HepG2 (cell line): Measurements from ENCODE around the gene TUT4. TPM values are rescaled to one million over a fixed set of nuclear protein-coding genes. Genes with fewer than 3 reads are reported as not detected.

Experiments used
- ATAC-seq: fragments of 200-7000 bp; cut with Tn5 transposase; 3 replicates; pipeline ENCODE4 v1.9.1; 2020; ENCODE audit warnings: mild to moderate bottlenecking, moderate library complexity
- BruUV-seq: library from RNA; stranded (reverse); fragments of 400-500 nt; replicated peaks from 2 replicates; lab custom pipeline; 2021; lab: Mats Ljungman, UMichigan
- CTCF ChIA-PET: fragments of 300-600 bp; formaldehyde crosslinking; extraction: SDS; loops from one replicate; lab custom pipeline; 2021; ENCODE audit warnings: low total read pairs, inconsistent platforms, low intra/inter-chr PET ratio; lab: Yijun Ruan, JAX
- POLR2A ChIA-PET: fragments of 350-600 bp; sonication (Branson Sonifier 250); formaldehyde crosslinking; loops from one replicate; lab custom pipeline; 2020; ENCODE audit warnings: antibody characterized with exemption, inconsistent platforms; lab: Yijun Ruan, JAX
- DNase-seq: peaks from one replicate; pipeline ENCODE4 v3.0.0-alpha.2; 2015; ENCODE audit warnings: low spot score
- FAIRE-seq: peaks from 3 replicates; lab custom pipeline; 2011; peaks lifted over from hg19 to GRCh38; lab: Jason Lieb, UNC
- H2AFZ ChIP-seq: one replicate; pipeline ENCODE4 v1.6.1; 2011; ENCODE audit warnings: low read length, inconsistent platforms
- H3K27ac ChIP-seq: fragments of 300-600 bp; 3 replicates; pipeline ENCODE4 v1.8.0; 2011; ENCODE audit warnings: mixed run types, mild to moderate bottlenecking, mixed read lengths, low read length, inconsistent platforms; ENCODE audit not compliant: insufficient read depth; ENCODE audit errors: extremely low read length
- H3K27me3 ChIP-seq, 2 experiments: fragments of 200-600 bp in 1 of 2; 2 replicates in 1 of 2; 3 replicates in 1 of 2; pipeline versions ENCODE4 v1.6.0 to v1.8.0; 2011; ENCODE audit warnings: low read length in 2 of 2, mild to moderate bottlenecking in 2 of 2, moderate library complexity in 2 of 2, inconsistent platforms in 1 of 2; ENCODE audit not compliant: insufficient read depth in 2 of 2, control insufficient read depth in 1 of 2
- H3K36me3 ChIP-seq, 2 experiments: fragments of 200-600 bp in 1 of 2; replicated peaks in 1 of 2; 2 replicates in 1 of 2; 3 replicates in 1 of 2; pipeline versions ENCODE4 v1.5.1 to v1.8.0; 2011; ENCODE audit warnings: low read length in 2 of 2, inconsistent platforms in 1 of 2; ENCODE audit not compliant: insufficient read depth in 2 of 2, control insufficient read depth in 1 of 2
- H3K4me1 ChIP-seq: 2 replicates; pipeline ENCODE4 v1.5.1; 2012; ENCODE audit warnings: low read length, inconsistent platforms; ENCODE audit not compliant: insufficient read depth
- H3K4me2 ChIP-seq: 2 replicates; pipeline ENCODE4 v1.6.0; 2011; ENCODE audit warnings: low read depth, low read length, inconsistent platforms
- H3K4me3 ChIP-seq, 3 experiments: fragments of 200-600 bp in 1 of 3; sonication (generic), shearing (Covaris generic) in 1 of 3; replicated peaks in 1 of 3; 2 replicates each; pipeline ENCODE4 v1.5.1; 2011 to 2016; ENCODE audit warnings: low read length in 3 of 3, inconsistent platforms in 2 of 3, low read depth in 2 of 3, mild to moderate bottlenecking in 2 of 3, control low read depth in 1 of 3, mixed read lengths in 1 of 3; ENCODE audit not compliant: insufficient read depth in 1 of 3
- H3K79me2 ChIP-seq: one replicate; pipeline ENCODE4 v1.6.1; 2011; ENCODE audit warnings: low read length, inconsistent platforms; ENCODE audit not compliant: insufficient read depth
- H3K9ac ChIP-seq: 2 replicates; pipeline ENCODE4 v1.6.0; 2011; ENCODE audit warnings: mild to moderate bottlenecking, low read depth, low read length, inconsistent platforms; ENCODE audit not compliant: insufficient read depth
- H3K9me3 ChIP-seq: 2 replicates; pipeline ENCODE4 v1.5.1; 2012; ENCODE audit warnings: mild to moderate bottlenecking, low read length
- H4K20me1 ChIP-seq: 2 replicates; pipeline ENCODE4 v1.6.0; 2011; ENCODE audit warnings: inconsistent platforms, mild to moderate bottlenecking, low read length, moderate library complexity; ENCODE audit not compliant: insufficient read depth
- ADNP ChIP-seq: sonication (generic); formaldehyde crosslinking; IDR thresholded peaks from 2 replicates; pipeline ENCODE4 v1.4.0; 2020; ENCODE audit warnings: missing genetic modification reagents
- DNMT1 ChIP-seq: sonication (generic); formaldehyde crosslinking; IDR thresholded peaks from 2 replicates; pipeline ENCODE4 v1.5.1; 2020; ENCODE audit warnings: mild to moderate bottlenecking, missing genetic modification reagents
- FOXA3 ChIP-seq: IDR thresholded peaks from 2 replicates; pipeline ENCODE4 v1.6.1; 2016; ENCODE audit warnings: missing genetic modification reagents, missing compliant biosample characterization
- HOXA7 ChIP-seq: sonication (generic); formaldehyde crosslinking; IDR thresholded peaks from 2 replicates; pipeline ENCODE4 v1.8.1; 2022; ENCODE audit warnings: mild to moderate bottlenecking, missing genetic modification reagents, moderate library complexity
- MED8 ChIP-seq: sonication (generic); formaldehyde crosslinking; IDR thresholded peaks from 2 replicates; pipeline ENCODE4 v1.8.1; 2023; ENCODE audit warnings: mild to moderate bottlenecking, missing genetic modification reagents; ENCODE audit not compliant: insufficient replicate concordance
- PHF21A ChIP-seq: sonication (generic); formaldehyde crosslinking; IDR thresholded peaks from 2 replicates; pipeline ENCODE4 v1.5.0; 2020; ENCODE audit warnings: mild to moderate bottlenecking, missing genetic modification reagents
- PRDM15 ChIP-seq: sonication (generic); formaldehyde crosslinking; IDR thresholded peaks from 2 replicates; pipeline ENCODE4 v1.4.0; 2020; ENCODE audit warnings: missing genetic modification reagents
- U2AF2 ChIP-seq: fragments of 200-400 bp; formaldehyde crosslinking; IDR thresholded peaks from 2 replicates; pipeline ENCODE4 v1.6.1; 2017; ENCODE audit warnings: low read depth, mild to moderate bottlenecking, low read length
- ZBTB49 ChIP-seq: sonication (generic); formaldehyde crosslinking; IDR thresholded peaks from 2 replicates; pipeline ENCODE4 v1.4.0; 2020; ENCODE audit warnings: missing genetic modification reagents, borderline replicate concordance
- ZC3H4 ChIP-seq: sonication (generic); formaldehyde crosslinking; IDR thresholded peaks from 2 replicates; pipeline ENCODE4 v1.4.0; 2020; ENCODE audit warnings: missing genetic modification reagents, borderline replicate concordance
- ZNF333 ChIP-seq: sonication (generic); formaldehyde crosslinking; IDR thresholded peaks from 2 replicates; pipeline ENCODE4 v1.4.0; 2020; ENCODE audit warnings: mild to moderate bottlenecking, missing genetic modification reagents, borderline replicate concordance
- ZNF562 ChIP-seq: sonication (generic); formaldehyde crosslinking; IDR thresholded peaks from 2 replicates; pipeline ENCODE4 v1.8.0; 2022; ENCODE audit warnings: missing genetic modification reagents, borderline replicate concordance
- WGBS: methylation state at CpG from one replicate; pipeline ENCODE4 v1.1.6; 2017; ENCODE audit warnings: low lambda C conversion rate; 5-methylcytosine and 5-hydroxymethylcytosine counted together
- in situ Hi-C: cut with HindIII; loops from 2 replicates; pipeline ENCODE4 v1.10.0; 2017; ENCODE audit warnings: low pct_unique_long_range_greater_than_20kb; ENCODE audit not compliant: extremely low pct_ligation_motif_present
- intact Hi-C: fragments of 100-400 bp; cut with micrococcal nuclease; formaldehyde crosslinking; loops from one replicate; pipeline ENCODE4 v1.10.0; 2022; ENCODE audit not compliant: unreplicated experiment
- polyA plus RNA-seq, 8 experiments: library from polyadenylated mRNA; depleted of rRNA in 3 of 8; stranded (reverse) in 7 of 8; unstranded in 1 of 8; fragments of >200 nt; fragmentation: Illumina TruSeq in 4 of 8; extraction: Trizol in 4 of 8; gene quantifications; 2 replicates each; pipeline versions ENCODE4 v1.2.1 to v1.2.3, GENCODE V29; 2011 to 2016; ENCODE audit warnings: low read depth in 4 of 8, missing spikeins in 1 of 8, mixed read lengths in 1 of 8; ENCODE audit not compliant: insufficient read depth in 1 of 8
- total RNA-seq, 5 experiments: library from RNA; depleted of rRNA; stranded (reverse); fragments of >200 nt; fragmentation: Illumina TruSeq; extraction: Trizol; gene quantifications; 2 replicates each; pipeline ENCODE4 v1.2.3, GENCODE V29; 2016; ENCODE audit warnings: low read depth in 1 of 5

The TUT4 gene
- total and polyA plus RNA-seq, 2 of the 13 experiments (the other 11 are each of a cell fraction or from before 2014, with no cell fraction given) = 44.7 to 53.5 TPM

GRCh38 chr1:52533713-52534112 is 19.2 kb downstream of the TUT4 start:
- BruUV-seq = no TSS peak
- ChIA-PET POLR2A (no interaction called here), CTCF (no interaction called here)
- ATAC-seq = no peak
- H3K79me2 ChIP-seq = peaks cover 92% of the 10 kb centered on the region
- H3K9ac ChIP-seq = no peak overlapping the region
- FAIRE-seq = no peak
- peaks cover 20% of the 10 kb centered on the region for H4K20me1 ChIP-seq
- H3K27ac ChIP-seq = no peak overlapping the region
- no peaks in the 10 kb centered on the region for H3K27me3 ChIP-seq
- 91% methylated on average over 9 of the region's 9 CpGs for WGBS
- H3K4me3 ChIP-seq = no peak overlapping the region
- in situ Hi-C loops = no loop called here
- TF ChIP-seq ZNF562 (CRISPR knock-in tag) = no peak
- no peak for TF ChIP-seq U2AF2
- TF ChIP-seq PHF21A (CRISPR knock-in tag) = no peak
- no peak for TF ChIP-seq FOXA3 (CRISPR knock-in tag)
- no peak for TF ChIP-seq MED8
- TF ChIP-seq HOXA7 (CRISPR knock-in tag) = no peak
- TF ChIP-seq DNMT1 (CRISPR knock-in tag) = no peak
- TF ChIP-seq ADNP (CRISPR knock-in tag) = no peak
- no peak for TF ChIP-seq ZC3H4 (CRISPR knock-in tag)
- peaks cover 9% of the 10 kb centered on the region for H3K9me3 ChIP-seq
- intact Hi-C loops = no loop called here
- H2AFZ ChIP-seq = no peak overlapping the region
- peaks cover 10% of the 10 kb centered on the region; the same call in 1 of the 2 replicates for H3K4me1 ChIP-seq
- DNase-seq = no peak
- H3K36me3 ChIP-seq = no peaks in the 10 kb centered on the region; a peak in 1 of 5 replicates
- H3K4me2 ChIP-seq = no peak overlapping the region

- FAIRE-seq = no peak
- peaks cover 85% of the 10 kb centered on the region for H3K79me2 ChIP-seq
These were observed 20.1 kb downstream of the TUT4 start for GRCh38 chr1:52532731-52533327.

More at GRCh38 chr1:52532731-52533327, 20.1 kb downstream of the TUT4 start:
- no peaks in the 10 kb centered on the region for H3K27me3 ChIP-seq
- no peak overlapping the region for H3K4me2 ChIP-seq
- ChIA-PET POLR2A (no interaction called here), CTCF (no interaction called here)
- H3K4me3 ChIP-seq = no peak overlapping the region
- H3K9me3 ChIP-seq = peaks cover 9% of the 10 kb centered on the region
- DNase-seq = no peak
- H3K27ac ChIP-seq = no peak overlapping the region
- WGBS = 99% methylated on average over 2 of the region's 2 CpGs
- TF ChIP-seq ZNF333 (CRISPR knock-in tag) (0 out of 2 replicates have a peak, but pooled peaks have one; percentile 34), PRDM15 (CRISPR knock-in tag) (0 out of 2 replicates have a peak, but pooled peaks have one; percentile 46), ZBTB49 (no peak)
- H2AFZ ChIP-seq = no peak overlapping the region
- BruUV-seq = no TSS peak
- intact Hi-C loops = no loop called here
- H4K20me1 ChIP-seq = peaks cover 18% of the 10 kb centered on the region
- ATAC-seq = no peak
- no peak overlapping the region for H3K9ac ChIP-seq
- in situ Hi-C loops = no loop called here
- peaks cover 0 to 2% of the 10 kb centered on the region in 2 experiments; a peak in 1 of 5 replicates for H3K36me3 ChIP-seq
- H3K4me1 ChIP-seq = peaks cover 10% of the 10 kb centered on the region; the same call in 1 of the 2 replicates
